Omental fat pad (tissue), 4 donors: ENCODE data around the gene CBR1. TPM values are rescaled to one million over a fixed set of nuclear protein-coding genes. Genes with fewer than 3 reads are reported as not detected.

Experiments
- ATAC-seq: fragments of 150-250 bp; one replicate; pipeline ENCODE4 v1.9.1; 2016; ENCODE audit warnings: mild to moderate bottlenecking, moderate library complexity; ENCODE audit not compliant: low FRiP score
- DNase-seq: peaks from one replicate; pipeline ENCODE4 v3.0.0-alpha.2; 2019; ENCODE audit warnings: low spot score
- total RNA-seq, 4 donors: library from RNA; depleted of rRNA; stranded (reverse); fragments of >200 nt; gene quantifications; one replicate each; pipeline ENCODE4 v1.1.0, GENCODE V29; 2016
- TF ChIP-seq, protein P1 (sequence below), 3 donors: fragments of 450-650 bp; IDR thresholded peaks; one replicate each; pipeline ENCODE4 v1.5.1; 2016 to 2017; ENCODE audit warnings: antibody characterized with exemption in 3 of 3, mild to moderate bottlenecking in 3 of 3, moderate library complexity in 2 of 3

The CBR1 gene
- total RNA-seq, 4 donors from 2014 or later: 73.1 to 158 (median 93.3) TPM

DNA sequence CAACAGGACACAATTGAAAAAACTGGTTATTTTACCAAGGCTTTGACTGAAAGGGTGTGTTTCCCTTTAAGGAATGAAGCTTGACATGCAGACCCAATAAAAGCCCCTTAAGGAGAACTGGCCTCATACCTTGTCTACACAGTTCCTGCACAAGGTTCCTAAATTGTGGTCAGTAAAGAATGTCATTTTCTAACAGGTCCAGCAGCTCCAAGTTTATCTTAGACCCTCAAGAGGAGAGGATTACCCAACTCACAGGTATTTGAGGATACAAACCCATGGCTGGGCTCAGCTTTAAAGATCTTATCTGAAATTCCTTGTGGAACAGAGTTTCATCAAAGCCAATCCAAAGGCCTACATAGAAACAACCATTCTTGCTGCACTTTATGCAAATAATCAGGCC is 33.6 kb downstream of the CBR1 start:
- no peak for ATAC-seq
- TF ChIP-seq, protein P1, sequence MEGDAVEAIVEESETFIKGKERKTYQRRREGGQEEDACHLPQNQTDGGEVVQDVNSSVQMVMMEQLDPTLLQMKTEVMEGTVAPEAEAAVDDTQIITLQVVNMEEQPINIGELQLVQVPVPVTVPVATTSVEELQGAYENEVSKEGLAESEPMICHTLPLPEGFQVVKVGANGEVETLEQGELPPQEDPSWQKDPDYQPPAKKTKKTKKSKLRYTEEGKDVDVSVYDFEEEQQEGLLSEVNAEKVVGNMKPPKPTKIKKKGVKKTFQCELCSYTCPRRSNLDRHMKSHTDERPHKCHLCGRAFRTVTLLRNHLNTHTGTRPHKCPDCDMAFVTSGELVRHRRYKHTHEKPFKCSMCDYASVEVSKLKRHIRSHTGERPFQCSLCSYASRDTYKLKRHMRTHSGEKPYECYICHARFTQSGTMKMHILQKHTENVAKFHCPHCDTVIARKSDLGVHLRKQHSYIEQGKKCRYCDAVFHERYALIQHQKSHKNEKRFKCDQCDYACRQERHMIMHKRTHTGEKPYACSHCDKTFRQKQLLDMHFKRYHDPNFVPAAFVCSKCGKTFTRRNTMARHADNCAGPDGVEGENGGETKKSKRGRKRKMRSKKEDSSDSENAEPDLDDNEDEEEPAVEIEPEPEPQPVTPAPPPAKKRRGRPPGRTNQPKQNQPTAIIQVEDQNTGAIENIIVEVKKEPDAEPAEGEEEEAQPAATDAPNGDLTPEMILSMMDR (IDR thresholded peaks at IDR 0.05): no peak
- DNase-seq: no peak

DNA sequence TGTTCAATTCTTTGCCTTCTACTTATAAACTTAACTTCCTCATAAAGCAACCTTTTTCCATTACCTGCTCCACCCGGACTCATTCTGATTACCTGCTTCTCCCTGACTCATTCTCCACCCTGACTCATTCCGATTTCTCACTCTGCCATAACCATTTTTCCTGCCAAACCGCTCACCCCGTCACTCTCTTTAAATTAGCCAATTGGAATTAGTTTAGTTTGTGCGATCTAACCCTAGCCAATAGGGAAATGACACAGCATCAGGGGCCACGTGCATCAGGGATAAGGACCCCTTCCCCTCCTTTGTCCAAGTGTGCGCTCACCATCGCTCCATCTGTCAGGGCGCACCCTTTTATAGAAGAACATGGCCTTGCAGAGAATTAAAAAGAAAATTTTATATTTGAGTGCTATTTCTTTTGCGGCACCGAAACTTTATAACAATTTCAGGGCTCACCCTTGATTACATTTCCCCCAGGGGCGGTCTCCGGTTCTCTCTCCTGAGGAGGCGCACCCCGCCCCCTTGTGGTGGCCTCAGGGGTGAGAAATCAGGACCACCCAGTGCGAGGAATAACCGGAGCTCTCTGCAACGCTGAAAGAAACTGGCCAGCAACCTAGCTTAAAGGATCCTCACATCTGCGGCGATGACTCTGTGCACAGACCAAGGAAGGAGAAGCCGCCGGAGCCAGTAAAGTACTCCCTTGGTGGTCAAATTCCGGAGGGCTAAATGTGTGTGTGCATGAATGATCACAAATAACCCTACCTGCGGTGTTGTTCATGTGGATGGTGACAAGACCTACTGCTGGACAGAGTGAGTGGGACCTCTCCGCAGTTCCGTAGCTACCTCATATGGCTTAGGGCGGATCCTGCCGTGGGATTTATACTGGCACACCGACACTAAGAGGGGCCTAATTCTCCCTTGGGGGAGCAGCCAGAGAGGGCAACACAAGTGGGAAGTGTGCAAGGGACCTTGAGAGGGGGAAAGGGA is 34.8 kb downstream of the CBR1 start:
- DNase-seq: no peak
- peak; percentile 54 for ATAC-seq
- TF ChIP-seq, protein P1 (IDR thresholded peaks at IDR 0.05): peak in 1 of 3 donors; percentile 33

DNA sequence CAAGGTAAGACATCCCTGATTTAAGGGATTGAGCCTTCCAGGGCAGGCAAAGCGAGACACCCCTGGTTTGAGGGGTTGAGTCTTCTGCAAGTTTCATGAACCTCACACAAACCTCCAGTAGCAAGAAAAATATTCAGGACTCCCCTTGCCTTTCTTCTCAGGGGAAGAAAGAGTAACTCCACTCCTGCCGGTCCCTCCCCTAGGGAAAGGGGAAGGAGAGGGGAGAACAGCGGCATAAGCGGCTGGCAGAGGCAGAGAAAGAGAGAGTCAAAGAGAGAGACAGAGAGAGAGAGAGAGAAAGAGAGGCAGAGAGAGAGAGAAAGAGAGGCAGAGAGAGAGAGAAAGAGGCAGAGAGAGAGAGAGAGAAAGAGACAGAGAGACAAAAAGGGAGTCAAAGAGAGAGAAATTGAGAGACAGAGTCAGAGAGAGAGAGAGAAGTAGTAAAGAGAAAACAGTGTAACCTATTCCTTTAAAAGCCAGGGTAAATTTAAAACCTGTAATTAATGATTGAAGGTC is 35.6 kb downstream of the CBR1 start:
- TF ChIP-seq, protein P1 (IDR thresholded peaks at IDR 0.05): no peak
- ATAC-seq: no peak

DNA sequence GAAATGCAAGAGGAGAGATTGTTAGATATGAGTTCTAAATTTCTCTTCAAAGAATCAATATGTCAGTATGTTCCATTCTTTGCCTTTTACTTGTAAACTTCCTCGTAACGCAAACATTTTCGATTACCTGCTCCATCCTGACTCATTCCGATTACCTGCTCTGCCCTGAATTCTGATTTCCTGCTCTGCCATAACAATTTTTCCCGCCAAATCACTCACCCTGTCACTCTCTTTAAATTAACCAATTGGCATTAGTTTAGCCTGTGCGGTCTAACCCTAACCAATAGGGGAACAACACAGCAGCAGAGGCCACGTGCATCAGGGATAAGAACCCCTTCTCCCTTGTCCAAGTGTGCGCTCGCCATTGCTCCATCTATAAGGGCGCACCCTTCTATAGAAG is 40.0 kb downstream of the CBR1 start:
- ATAC-seq (no peak), DNase-seq (no peak)
- TF ChIP-seq, protein P1 (IDR thresholded peaks at IDR 0.05): no peak

More for the DNA sequence above, 35.6 kb downstream of the CBR1 start:
- DNase-seq: no peak

DNA sequence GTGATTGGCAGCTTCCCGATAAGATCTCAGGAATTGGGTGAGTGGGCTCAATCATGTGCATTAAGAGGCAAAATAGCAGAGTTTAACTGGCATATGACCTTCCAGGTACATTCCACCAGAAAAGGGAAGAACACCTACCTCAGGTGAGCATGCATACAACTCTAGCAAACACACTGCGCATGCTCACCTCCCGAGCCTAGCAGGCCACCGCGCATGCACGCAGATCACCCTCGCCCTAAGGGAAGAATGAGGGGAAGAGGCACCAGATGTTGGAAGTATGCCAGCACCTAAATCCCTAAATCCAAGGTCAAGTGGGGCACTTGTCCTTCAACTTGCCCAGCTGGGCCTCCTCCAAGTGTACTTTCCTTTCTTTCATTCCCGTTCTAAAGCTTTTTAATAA is 41.4 kb downstream of the CBR1 start:
- no peak for DNase-seq
- TF ChIP-seq, protein P1 (IDR thresholded peaks at IDR 0.05): no peak
- no peak for ATAC-seq

DNA sequence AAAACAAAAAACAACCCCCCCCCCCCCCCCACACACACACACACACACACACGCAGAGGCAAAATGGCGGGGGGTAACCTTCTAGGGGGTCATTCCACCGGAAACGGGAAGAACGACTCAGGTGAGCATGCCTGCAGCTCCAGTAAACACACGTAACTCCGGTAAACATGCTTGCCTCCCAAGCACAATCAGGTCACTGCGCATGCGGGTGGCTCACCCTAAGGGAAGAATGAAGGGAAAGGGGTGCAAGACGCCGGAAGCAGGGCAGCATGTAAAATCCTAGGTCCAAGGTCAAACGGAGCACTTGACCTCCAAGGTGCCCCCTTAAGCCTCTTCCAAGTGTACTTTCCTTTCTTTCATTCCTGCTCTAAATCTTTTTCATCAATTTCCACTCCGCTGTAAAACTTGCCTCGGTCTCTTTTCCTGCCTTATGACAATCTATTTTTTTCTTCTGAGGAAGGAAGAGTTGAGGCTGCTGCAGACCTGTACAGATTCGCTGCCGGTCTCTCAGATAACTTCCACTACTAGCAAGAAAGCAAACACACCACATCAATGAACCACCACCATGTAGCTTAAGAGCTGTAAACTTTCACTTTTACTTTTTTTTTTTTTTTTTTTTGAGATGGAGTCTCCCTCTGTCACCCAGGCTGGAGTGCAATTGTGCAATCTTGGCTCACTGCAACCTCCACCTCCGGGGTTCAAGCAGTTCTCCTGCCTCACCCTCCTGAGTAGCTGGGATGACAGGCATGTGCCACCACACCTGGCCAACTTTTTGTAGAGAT is 44.0 kb downstream of the CBR1 start:
- TF ChIP-seq, protein P1 (IDR thresholded peaks at IDR 0.05): no peak
- DNase-seq (no peak), ATAC-seq (no peak)
